ELR (cell line): ENCODE measurements around the gene EIF4G1.
"Not testable (repeated sequence)": the region's sequence is repeated elsewhere in the genome, so short reads cannot be mapped to it uniquely, and the experiment has no call there.

Source experiments
- DNase-seq: peaks from one replicate; pipeline ENCODE4 v3.0.0-alpha.2; 2015; ENCODE audit warnings: low read depth

The EIF4G1 gene, protein sequence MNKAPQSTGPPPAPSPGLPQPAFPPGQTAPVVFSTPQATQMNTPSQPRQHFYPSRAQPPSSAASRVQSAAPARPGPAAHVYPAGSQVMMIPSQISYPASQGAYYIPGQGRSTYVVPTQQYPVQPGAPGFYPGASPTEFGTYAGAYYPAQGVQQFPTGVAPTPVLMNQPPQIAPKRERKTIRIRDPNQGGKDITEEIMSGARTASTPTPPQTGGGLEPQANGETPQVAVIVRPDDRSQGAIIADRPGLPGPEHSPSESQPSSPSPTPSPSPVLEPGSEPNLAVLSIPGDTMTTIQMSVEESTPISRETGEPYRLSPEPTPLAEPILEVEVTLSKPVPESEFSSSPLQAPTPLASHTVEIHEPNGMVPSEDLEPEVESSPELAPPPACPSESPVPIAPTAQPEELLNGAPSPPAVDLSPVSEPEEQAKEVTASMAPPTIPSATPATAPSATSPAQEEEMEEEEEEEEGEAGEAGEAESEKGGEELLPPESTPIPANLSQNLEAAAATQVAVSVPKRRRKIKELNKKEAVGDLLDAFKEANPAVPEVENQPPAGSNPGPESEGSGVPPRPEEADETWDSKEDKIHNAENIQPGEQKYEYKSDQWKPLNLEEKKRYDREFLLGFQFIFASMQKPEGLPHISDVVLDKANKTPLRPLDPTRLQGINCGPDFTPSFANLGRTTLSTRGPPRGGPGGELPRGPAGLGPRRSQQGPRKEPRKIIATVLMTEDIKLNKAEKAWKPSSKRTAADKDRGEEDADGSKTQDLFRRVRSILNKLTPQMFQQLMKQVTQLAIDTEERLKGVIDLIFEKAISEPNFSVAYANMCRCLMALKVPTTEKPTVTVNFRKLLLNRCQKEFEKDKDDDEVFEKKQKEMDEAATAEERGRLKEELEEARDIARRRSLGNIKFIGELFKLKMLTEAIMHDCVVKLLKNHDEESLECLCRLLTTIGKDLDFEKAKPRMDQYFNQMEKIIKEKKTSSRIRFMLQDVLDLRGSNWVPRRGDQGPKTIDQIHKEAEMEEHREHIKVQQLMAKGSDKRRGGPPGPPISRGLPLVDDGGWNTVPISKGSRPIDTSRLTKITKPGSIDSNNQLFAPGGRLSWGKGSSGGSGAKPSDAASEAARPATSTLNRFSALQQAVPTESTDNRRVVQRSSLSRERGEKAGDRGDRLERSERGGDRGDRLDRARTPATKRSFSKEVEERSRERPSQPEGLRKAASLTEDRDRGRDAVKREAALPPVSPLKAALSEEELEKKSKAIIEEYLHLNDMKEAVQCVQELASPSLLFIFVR (N-terminal part only)

DNA sequence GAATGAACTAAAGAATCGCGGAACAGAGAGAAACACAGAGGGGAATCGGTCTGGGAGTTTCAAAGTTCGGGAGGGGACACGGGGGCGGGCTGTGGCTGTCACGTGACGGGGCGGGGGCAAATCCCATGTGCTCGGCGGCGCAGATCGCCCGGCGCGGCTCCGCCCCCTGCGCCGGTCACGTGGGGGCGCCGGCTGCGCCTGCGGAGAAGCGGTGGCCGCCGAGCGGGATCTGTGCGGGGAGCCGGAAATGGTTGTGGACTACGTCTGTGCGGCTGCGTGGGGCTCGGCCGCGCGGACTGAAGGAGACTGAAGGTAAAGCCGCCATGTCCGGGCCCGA is at the start of gene EIF4G1:
Gene EIF4G1 (plus strand): TSS at position 244 of the 337 bp plus-strand sequence. CDS start 1,191 bp downstream, outside the sequence.
- DNase-seq = peak; percentile 92

DNA sequence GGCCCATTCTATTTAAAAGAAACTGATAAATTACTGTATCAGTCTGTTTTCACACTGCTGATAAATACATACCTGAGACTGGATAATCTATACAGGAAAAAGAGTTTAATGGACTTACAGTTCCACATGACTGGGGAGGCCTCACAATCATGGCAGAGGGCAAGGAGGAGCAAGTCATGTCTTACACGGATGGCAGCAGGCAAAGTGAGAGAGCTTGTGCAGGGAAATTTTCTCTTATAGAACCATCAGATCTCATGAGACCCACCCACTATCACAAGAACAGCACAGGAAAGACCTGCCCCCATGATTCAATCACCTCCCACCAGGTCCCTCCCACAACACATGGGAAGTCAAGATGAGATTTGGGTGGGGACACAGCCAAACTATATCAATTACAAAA is 47.2 kb upstream of the EIF4G1 start:
- not testable (repeated sequence) for DNase-seq

DNA sequence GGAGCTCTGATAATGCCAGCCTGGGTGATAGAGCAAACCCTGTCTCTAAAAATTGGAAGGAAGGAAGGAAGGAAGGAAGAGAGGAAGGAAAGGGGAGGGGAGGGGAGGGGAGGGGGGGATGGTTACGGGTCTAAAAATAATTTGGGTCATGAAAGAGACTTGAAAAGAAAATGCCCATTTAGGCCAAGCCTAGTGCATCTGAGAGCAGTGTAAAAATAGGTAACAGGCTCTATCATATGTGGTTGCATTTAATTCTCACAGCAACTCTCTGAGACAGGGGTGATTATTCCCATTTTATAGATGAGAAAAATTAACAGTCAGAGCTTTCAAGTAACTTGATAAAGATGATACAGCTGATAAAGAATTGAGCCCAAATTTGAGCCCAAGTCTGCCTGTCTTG is 42.1 kb upstream of the EIF4G1 start:
- DNase-seq = no peak

DNA sequence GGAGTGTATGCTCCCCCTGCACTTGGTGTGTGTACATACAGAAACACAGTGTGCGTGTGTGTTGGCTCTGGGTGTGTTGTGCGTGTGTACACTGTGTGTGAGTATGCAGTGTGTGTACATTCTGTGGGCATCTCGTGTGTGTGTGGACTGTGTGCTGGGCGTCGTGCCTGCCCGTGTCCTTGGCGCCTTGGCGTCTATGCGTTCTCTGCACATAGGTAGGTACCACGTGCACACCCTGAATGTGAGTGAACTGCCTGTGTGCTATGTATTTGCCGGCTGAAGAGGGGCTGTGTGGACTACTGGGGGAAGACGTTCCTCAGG is 39.1 kb upstream of the EIF4G1 start:
- no peak for DNase-seq

DNA sequence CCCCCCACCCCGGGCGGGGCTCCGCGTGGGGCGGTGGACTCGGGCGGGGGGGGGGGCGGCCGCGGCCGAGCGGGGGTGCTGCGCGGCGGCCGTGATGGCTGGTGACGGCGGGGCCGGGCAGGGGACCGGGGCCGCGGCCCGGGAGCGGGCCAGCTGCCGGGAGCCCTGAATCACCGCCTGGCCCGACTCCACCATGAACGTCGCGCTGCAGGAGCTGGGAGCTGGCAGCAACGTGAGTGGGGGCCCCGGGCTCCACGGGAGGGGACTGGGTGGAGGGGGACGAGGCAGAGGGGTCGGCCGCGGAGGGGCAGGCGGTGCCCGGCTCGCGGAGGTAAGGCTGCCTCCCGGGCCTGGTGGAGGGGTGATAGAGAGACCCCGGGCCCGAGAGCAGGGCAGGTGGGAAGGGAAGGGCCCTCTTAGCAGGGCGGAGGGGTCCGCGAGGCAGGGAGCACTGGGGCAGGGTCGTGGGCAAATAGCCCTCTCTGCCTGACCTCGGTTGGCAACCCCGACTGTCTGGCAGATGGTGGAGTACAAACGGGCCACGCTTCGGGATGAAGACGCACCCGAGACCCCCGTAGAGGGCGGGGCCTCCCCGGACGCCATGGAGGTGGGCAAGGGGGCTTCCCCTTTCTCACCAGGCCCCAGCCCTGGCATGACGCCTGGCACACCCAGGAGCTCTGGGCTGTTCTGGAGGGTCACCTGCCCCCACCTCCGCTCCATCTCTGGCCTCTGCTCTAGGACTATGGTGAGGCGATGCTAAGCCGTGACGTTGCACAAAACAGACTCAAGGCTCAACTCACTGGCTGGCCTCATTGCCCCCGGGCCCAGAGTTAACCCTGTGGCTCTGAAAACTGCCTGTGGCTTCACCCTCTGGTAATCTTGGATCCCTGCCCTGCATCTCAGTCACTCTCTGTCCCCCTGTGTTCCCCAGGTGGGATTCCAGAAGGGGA is 38.2 kb upstream of the EIF4G1 start, which contains the start of gene ECE2:
Gene ECE2 (plus strand): TSS at position 62 of the 950 bp plus-strand sequence. CDS start 132 bp downstream, at position 194.
- no peak for DNase-seq

DNA sequence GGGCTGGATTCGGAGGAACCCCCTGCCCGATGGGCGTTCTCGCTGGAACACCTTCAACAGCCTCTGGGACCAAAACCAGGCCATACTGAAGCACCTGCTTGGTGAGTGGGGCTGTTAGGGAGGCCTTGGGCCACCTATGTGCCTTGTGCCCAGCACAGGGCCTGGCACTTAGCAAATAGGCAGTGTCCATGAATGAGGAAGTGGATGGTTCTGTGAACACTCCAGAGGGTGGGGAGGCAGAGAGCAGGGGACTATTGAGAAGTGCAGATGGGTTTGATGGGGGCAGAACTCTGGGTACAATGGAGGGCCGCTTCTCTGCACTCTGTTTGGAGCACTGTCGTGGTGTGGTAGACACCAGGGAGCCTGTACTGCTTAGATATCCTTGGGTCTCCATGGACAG is 37.0 kb upstream of the EIF4G1 start:
- DNase-seq = no peak

DNA sequence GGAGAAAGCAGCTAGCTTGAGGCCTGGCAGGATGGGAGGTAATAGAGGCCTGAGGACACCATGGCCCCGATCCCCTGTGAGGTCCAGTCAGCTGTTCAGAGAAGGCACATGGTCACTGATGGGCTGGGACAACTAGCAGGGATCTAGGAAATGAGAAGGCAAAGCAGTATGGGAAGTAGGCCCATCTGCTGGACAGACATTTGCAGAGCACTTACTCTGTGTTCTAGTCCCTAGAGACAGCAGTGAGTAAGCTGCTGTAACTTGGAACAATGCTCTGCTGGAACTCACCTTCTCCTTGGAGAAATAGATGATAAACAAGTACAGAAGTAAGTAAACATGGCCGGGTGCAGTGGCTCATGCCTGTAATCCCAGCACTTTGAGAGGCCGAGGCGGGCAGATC is 31.5 kb upstream of the EIF4G1 start:
- peak; percentile 18 for DNase-seq

DNA sequence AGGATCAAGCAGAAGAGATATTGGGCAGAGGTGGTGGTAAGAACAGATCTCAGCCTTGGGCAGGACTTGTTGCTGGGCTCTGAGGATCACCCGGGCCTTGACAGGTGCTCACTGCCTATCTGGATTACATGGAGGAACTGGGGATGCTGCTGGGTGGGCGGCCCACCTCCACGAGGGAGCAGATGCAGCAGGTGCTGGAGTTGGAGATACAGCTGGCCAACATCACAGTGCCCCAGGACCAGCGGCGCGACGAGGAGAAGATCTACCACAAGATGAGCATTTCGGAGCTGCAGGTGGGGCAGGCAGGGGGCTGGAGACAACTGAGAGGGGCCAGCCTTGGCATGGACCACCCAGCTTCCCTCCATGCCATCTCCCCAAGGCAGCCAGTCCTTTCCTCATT is 30.7 kb upstream of the EIF4G1 start:
- no peak for DNase-seq

DNA sequence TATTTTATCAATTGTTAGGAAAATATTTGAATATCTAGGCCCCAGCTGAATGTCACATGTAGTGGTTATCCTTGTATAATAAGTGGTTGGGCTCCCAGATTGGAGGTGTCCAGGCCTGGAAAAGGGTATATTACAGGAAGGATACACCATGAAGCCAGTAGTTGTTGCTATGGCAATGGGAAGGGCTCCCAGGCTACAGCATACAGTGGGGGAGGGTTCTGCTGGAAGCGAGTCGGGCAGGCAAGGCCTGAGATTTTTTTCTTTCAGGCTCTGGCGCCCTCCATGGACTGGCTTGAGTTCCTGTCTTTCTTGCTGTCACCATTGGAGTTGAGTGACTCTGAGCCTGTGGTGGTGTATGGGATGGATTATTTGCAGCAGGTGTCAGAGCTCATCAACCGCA is 29.7 kb upstream of the EIF4G1 start:
- peak; percentile 76 for DNase-seq

DNA sequence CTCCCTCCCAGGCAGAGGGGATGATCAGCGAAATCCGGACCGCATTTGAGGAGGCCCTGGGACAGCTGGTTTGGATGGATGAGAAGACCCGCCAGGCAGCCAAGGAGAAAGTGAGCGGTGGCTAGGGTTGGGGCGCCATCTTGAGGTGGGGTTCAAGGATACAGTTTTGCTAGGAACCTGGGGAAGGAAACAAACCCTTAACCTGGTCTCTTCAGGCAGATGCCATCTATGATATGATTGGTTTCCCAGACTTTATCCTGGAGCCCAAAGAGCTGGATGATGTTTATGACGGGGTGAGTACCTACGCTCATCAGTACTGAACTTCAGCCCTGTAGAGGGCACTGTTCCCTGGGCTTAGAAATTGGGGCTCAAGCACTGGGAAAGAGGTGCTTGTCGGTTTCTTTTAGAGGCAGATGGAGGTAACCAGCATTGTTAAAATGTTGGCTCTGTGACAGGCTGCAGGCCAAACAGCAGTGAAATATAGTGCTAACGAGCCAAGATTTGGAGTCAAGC is 24.9 kb upstream of the EIF4G1 start:
- DNase-seq = peak; percentile 71

DNA sequence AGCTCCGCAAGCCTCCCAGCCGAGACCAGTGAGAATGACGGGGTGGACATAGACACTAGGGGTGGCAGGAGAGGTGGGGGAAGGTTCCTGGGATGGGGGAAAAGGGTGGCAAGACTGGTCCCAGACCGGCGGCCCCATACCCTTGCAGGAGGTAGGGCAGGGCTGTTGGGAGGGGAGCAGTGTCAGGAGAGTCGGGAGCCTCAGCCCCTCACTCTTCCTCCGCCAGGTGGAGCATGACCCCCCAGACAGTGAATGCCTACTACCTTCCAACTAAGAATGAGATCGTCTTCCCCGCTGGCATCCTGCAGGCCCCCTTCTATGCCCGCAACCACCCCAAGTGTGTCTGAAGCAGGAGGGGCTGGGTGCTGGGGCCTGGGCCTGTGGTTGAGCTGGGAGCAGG is 24.1 kb upstream of the EIF4G1 start:
- DNase-seq = no peak

DNA sequence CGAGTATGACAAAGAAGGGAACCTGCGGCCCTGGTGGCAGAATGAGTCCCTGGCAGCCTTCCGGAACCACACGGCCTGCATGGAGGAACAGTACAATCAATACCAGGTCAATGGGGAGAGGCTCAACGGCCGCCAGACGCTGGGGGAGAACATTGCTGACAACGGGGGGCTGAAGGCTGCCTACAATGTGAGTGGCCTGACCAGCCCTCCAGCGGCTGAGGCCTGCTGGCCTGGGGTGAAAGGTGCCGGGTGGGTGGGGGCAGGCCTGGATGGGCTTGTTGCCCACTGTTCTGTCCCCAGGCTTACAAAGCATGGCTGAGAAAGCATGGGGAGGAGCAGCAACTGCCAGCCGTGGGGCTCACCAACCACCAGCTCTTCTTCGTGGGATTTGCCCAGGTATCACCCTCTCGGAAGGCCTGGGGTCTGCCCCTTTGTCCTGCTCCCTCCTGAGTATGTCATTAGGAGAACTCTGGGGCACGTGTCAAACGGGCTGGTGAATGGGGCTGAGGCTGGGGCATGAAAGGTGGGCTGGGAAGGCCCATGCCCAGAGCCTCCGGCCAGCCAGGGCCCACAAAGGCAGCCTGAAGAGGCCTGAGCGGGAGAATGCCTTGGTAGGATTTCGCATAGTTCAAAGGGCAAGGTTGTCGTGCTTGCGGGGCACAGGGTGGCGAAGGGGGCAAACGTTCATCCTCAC is 23.2 kb upstream of the EIF4G1 start:
- DNase-seq = no peak

DNA sequence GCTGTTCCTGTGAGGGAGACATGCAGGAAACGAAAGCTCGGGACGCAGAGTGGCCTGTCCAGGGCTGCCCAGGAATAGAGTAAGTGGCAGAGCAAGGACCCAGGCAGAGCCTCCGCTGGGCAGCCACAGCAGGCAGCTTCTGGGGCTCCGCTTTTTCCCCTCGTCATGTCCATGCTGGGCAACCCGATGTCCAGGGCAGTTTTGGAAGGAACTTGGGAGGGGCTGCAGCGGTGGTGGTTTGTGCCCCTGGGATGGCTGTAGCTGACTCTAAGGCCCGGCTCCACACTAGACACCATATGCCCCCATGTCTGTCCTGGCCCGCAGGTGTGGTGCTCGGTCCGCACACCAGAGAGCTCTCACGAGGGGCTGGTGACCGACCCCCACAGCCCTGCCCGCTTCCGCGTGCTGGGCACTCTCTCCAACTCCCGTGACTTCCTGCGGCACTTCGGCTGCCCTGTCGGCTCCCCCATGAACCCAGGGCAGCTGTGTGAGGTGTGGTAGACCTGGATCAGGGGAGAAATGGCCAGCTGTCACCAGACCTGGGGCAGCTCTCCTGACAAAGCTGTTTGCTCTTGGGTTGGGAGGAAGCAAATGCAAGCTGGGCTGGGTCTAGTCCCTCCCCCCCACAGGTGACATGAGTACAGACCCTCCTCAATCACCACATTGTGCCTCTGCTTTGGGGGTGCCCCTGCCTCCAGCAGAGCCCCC is 22.5 kb upstream of the EIF4G1 start:
- DNase-seq = no peak

DNA sequence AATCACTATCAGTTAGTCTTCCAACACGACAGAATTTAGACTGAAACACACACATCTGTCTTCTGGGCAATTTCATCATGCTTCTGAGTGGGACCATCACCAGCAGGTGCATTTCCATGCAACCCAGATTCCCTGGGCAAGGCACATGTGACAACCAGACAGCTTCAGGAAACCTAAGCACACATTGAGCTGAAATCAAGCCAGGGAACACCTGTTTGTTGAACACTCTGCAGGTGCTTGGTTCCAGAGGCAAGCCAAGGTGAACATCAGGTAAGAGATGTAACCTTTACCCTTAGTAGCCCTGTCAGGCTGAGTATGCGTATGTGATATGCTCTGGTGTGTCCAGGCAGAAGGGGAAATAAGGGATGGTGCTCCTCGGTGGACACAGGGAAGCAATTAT is 18.6 kb upstream of the EIF4G1 start:
- DNase-seq = no peak

DNA sequence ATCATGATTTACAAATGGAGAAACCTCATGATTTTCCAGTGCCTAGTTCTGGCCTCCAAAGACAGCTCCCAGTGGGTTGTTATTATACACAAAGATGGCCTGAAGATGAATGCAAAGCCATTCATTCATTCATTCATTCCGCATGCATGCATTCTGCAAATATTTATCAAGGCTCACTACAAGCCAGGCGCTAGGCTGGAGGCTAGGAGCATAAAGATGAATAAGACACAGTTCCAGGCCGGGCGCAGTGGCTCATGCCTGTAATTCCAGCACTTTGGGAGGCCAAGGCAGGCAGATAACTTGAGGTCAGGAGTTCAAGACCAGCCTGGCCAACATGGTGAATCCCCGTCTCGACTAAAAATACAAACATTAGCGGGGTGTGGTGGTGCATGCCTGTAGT is 17.8 kb upstream of the EIF4G1 start:
- no peak for DNase-seq

DNA sequence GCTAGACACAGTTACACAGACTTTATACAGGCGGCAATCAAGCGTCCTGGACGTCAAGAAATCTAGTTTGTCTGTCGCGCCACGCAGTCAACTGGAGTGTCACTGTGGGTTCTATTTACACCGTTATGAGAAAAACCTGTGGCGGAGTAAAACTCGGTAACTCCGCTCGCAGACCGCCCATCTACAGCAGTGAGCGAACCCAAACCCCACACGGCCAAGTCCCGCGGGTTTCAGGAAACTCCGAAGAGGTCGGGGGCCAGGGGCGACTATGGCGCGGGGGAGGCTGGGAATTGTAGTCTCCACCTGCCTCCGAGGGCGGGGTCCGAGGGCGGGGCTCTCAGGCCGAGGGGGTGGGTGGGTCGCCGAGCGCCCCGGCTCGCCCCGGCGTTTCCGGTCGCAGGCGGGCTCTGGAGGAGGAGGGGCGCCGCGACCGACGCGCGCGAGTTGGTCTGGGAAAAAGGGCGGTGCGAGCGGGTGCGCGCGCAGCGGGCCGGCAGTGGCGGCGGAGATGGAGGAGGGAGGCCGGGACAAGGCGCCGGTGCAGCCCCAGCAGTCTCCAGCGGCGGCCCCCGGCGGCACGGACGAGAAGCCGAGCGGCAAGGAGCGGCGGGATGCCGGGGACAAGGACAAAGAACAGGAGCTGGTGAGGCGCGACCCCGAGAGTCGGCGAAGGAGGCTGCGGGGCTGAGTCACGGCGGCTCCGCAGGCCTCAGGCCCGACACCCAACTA is 15.5 kb upstream of the EIF4G1 start, which contains the start of gene PSMD2:
Gene PSMD2 (plus strand): TSS at position 483 of the 729 bp plus-strand sequence. CDS start 26 bp downstream, at position 509.
- peak; percentile 98 for DNase-seq

DNA sequence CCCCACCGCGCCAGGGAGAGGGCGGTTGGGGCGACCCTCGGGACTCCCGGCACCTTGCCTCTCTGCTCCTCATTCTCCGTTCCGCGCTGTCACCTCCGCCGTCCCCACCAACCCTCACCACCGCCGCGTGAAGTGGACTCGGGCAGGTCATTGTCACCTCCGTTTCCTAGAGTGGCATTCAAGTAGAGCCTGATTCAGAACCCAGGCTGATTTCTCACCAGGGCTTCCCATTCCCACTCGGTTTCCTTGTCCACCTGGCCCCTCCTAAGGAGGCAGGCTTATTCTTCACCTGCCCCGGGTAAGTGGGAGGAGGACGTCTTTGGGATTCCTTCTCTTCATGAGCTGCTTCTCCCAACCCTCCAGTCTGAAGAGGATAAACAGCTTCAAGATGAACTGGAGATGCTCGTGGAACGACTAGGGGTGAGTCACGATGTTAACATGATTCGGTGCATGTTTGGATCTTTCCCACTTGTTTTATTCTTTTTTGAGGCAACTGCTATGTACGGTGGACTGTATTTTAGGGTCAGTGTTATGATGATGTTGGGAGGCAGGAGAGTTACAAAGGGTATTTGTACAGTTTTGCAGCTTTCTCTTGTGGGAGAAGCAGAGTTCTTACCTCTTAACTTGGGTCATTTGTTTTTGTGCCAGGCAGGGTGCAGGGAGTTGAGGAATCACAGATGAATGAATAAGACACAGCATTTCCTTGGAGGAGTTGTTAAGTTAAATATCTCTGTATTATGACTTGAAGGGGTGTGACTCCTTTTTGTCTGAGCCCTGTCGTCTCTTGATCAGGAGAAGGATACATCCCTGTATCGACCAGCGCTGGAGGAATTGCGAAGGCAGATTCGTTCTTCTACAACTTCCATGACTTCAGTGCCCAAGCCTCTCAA is 14.7 kb upstream of the EIF4G1 start:
- peak; percentile 74 for DNase-seq

DNA sequence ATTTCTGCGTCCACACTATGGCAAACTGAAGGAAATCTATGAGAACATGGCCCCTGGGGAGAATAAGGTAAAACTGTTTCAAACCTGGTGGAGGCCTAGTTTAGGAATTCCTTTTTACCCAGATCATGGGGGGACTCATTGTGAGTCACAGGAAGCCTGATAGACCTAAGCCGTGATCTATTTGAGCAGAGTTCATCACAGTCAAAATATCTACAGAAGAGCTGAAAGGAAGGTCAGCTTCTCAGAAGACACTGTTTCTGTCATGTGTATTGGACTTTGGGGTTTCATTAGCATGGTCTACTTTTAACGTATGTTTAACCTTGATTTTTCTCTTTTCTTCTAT is 14.1 kb upstream of the EIF4G1 start:
- peak; percentile 95 for DNase-seq
